Nephron progenitor cell (in vitro differentiated cells): ENCODE measurements around the gene OR4D5.
A peak's percentile ranks its signal among the peaks of the same experiment; 100 is the strongest.

Experiments used
- DNase-seq: peaks from one replicate; pipeline ENCODE4 v3.0.0; 2021
- H3K27ac Mint-ChIP-seq: 2 replicates; pipeline ENCODE4 v1.8.0; 2021; ENCODE audit warnings: mild to moderate bottlenecking, moderate library complexity, mixed read lengths
- H3K27me3 Mint-ChIP-seq: 2 replicates; pipeline ENCODE4 v1.8.0; 2021; ENCODE audit warnings: mild to moderate bottlenecking, low read depth, mixed read lengths; ENCODE audit not compliant: poor library complexity
- H3K36me3 Mint-ChIP-seq: 2 replicates; pipeline ENCODE4 v1.8.0; 2021; ENCODE audit warnings: low read depth, mixed read lengths
- H3K4me1 Mint-ChIP-seq: 2 replicates; pipeline ENCODE4 v1.8.0; 2021; ENCODE audit warnings: mixed read lengths
- H3K4me3 Mint-ChIP-seq: 2 replicates; pipeline ENCODE4 v1.8.0; 2021; ENCODE audit warnings: mild to moderate bottlenecking, moderate library complexity, mixed read lengths
- H3K9me3 Mint-ChIP-seq: 2 replicates; pipeline ENCODE4 v1.8.0; 2021; ENCODE audit warnings: mild to moderate bottlenecking, moderate library complexity, mixed read lengths
- CTCF ChIP-seq: fragments of 200-600 bp; sonication (generic); IDR thresholded peaks from 2 replicates; pipeline ENCODE4 v1.5.0; 2021; ENCODE audit warnings: antibody characterized with exemption

Gene OR4D5

GRCh38 chr11:123945132-123945531 is 5.7 kb downstream of the OR4D5 start:
- no peaks in the 10 kb centered on the region for H3K36me3 Mint-ChIP-seq
- no peak overlapping the region for H3K27ac Mint-ChIP-seq
- H3K9me3 Mint-ChIP-seq = no peaks in the 10 kb centered on the region
- H3K4me1 Mint-ChIP-seq = no peaks in the 10 kb centered on the region
- H3K4me3 Mint-ChIP-seq = no peak overlapping the region
- H3K27me3 Mint-ChIP-seq = peaks cover 4% of the 10 kb centered on the region
- no peak for TF ChIP-seq CTCF
- DNase-seq = no peak

- peaks cover 7% of the 10 kb centered on the region for H3K27me3 Mint-ChIP-seq
- no peak for DNase-seq
- no peak overlapping the region for H3K4me3 Mint-ChIP-seq
- TF ChIP-seq CTCF = no peak
- no peaks in the 10 kb centered on the region for H3K4me1 Mint-ChIP-seq
- no peaks in the 10 kb centered on the region for H3K36me3 Mint-ChIP-seq
- H3K9me3 Mint-ChIP-seq = peaks cover 28% of the 10 kb centered on the region
- H3K27ac Mint-ChIP-seq = no peak overlapping the region
These were observed 17.3 kb downstream of the OR4D5 start for GRCh38 chr11:123956752-123957151.

GRCh38 chr11:123973816-123974215 is 34.4 kb downstream of the OR4D5 start:
- TF ChIP-seq CTCF = no peak
- H3K4me1 Mint-ChIP-seq = no peaks in the 10 kb centered on the region
- peaks cover 2% of the 10 kb centered on the region for H3K27me3 Mint-ChIP-seq
- H3K36me3 Mint-ChIP-seq = no peaks in the 10 kb centered on the region
- H3K27ac Mint-ChIP-seq = no peak overlapping the region
- H3K9me3 Mint-ChIP-seq = peaks cover 10% of the 10 kb centered on the region
- no peak for DNase-seq
- no peak overlapping the region for H3K4me3 Mint-ChIP-seq

- TF ChIP-seq CTCF = no peak
- H3K27me3 Mint-ChIP-seq = peaks cover 5% of the 10 kb centered on the region
- peak overlapping the region; percentile 85 for H3K27ac Mint-ChIP-seq
- peaks cover under 1% of the 10 kb centered on the region for H3K9me3 Mint-ChIP-seq
- H3K36me3 Mint-ChIP-seq = no peaks in the 10 kb centered on the region
- no peaks in the 10 kb centered on the region for H3K4me1 Mint-ChIP-seq
- no peak overlapping the region for H3K4me3 Mint-ChIP-seq
- no peak for DNase-seq
These were observed 37.5 kb downstream of the OR4D5 start for GRCh38 chr11:123976770-123977560.

- no peak for DNase-seq
- Mint-ChIP-seq H3K4me1 (no peaks in the 10 kb centered on the region), H3K9me3 (peaks cover 9% of the 10 kb centered on the region), H3K27me3 (peaks cover 6% of the 10 kb centered on the region), H3K4me3 (no peak within 1 kb of the TSS), H3K36me3 (no peaks in the 10 kb centered on the region), H3K27ac (peak within 1 kb of the TSS; percentile 85)
- no peak for TF ChIP-seq CTCF
These were observed 38.4 kb downstream of the OR4D5 start, which contains the start of gene OR10S1 for GRCh38 chr11:123977731-123978347. TSS of gene OR10S1 (minus strand) at chr11:123977781. CDS start at chr11:123977664, 117 bp downstream.
